ENCODE data around the gene PDAP1.

DNA sequence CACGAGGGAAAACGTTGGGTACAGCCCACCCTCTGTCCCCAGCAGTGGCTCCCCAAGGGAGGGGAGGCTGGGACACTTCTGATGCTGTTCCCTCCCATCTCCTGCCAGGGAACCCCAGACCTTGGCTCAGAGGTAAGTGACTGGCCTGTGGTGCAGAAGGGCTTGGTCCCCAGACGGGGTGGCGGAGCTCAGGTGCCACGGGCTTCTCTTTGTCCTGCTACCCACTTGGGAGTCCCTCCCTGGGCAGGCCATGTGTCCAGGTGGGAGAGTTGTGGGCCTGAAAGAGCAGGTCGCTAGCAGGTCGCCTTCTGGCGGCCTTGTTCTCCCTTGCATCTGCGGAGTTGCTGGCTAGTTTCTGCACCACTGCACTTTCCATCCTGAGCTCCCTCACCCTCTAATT is 47.5 kb upstream of the PDAP1 start:
- TF ChIP-seq, protein P1, sequence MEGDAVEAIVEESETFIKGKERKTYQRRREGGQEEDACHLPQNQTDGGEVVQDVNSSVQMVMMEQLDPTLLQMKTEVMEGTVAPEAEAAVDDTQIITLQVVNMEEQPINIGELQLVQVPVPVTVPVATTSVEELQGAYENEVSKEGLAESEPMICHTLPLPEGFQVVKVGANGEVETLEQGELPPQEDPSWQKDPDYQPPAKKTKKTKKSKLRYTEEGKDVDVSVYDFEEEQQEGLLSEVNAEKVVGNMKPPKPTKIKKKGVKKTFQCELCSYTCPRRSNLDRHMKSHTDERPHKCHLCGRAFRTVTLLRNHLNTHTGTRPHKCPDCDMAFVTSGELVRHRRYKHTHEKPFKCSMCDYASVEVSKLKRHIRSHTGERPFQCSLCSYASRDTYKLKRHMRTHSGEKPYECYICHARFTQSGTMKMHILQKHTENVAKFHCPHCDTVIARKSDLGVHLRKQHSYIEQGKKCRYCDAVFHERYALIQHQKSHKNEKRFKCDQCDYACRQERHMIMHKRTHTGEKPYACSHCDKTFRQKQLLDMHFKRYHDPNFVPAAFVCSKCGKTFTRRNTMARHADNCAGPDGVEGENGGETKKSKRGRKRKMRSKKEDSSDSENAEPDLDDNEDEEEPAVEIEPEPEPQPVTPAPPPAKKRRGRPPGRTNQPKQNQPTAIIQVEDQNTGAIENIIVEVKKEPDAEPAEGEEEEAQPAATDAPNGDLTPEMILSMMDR (IDR thresholded peaks at IDR 0.05): no peak
- TF ChIP-seq POLR2A (IDR thresholded peaks at IDR 0.05) (no peak), EP300 (IDR thresholded peaks at IDR 0.05) (no peak)
